GM12878 (cell line): ENCODE data around the gene DCAF12. TPM values are rescaled to one million over a fixed set of nuclear protein-coding genes. Genes with fewer than 3 reads are reported as not detected.

Source experiments
- BHLHE40 ChIP-seq, 2 experiments: fragments of 450-650 bp in 1 of 2; IDR thresholded peaks; 2 replicates each; pipeline ENCODE4 v1.6.1; 2011 to 2017; ENCODE audit warnings: low read depth in 2 of 2, borderline replicate concordance in 1 of 2, improper control_type of control experiment in 1 of 2, low read length in 1 of 2, mild to moderate bottlenecking in 1 of 2
- CREB1 ChIP-seq: IDR thresholded peaks from 2 replicates; pipeline ENCODE4 v1.6.1; 2012; ENCODE audit warnings: low read depth, mild to moderate bottlenecking, inconsistent platforms
- DPF2 ChIP-seq: fragments of 450-650 bp; IDR thresholded peaks from 2 replicates; pipeline ENCODE4 v1.6.1; 2017; ENCODE audit warnings: mild to moderate bottlenecking
- ETV6 ChIP-seq, 2 experiments: fragments of 450-650 bp in 1 of 2; IDR thresholded peaks in 1 of 2; conservative IDR thresholded peaks in 1 of 2; 2 replicates each; pipeline ENCODE4 v1.6.1; 2014; ENCODE audit warnings: antibody characterized with exemption in 1 of 2, borderline replicate concordance in 1 of 2, low read depth in 1 of 2, mild to moderate bottlenecking in 1 of 2, moderate library complexity in 1 of 2
- HCFC1 ChIP-seq: fragments of 150-350 bp; IDR thresholded peaks from 2 replicates; pipeline ENCODE4 v1.6.1; 2014; ENCODE audit warnings: low read length
- HDGF ChIP-seq: fragments of 450-650 bp; IDR thresholded peaks from 2 replicates; pipeline ENCODE4 v1.6.1; 2016; ENCODE audit warnings: antibody characterized with exemption
- HSF1 ChIP-seq: fragments of 150-350 bp; IDR thresholded peaks from 2 replicates; pipeline ENCODE4 v1.6.1; 2014; ENCODE audit warnings: mild to moderate bottlenecking, low read depth, low read length
- IRF4 ChIP-seq: IDR thresholded peaks from 2 replicates; pipeline ENCODE4 v1.6.1; 2011; ENCODE audit warnings: low read depth, low read length
- MLLT1 ChIP-seq: fragments of 450-650 bp; IDR thresholded peaks from 2 replicates; pipeline ENCODE4 v1.6.1; 2016; ENCODE audit warnings: mild to moderate bottlenecking
- MTA2 ChIP-seq: fragments of 450-650 bp; IDR thresholded peaks from 2 replicates; pipeline ENCODE4 v1.6.1; 2016; ENCODE audit warnings: low read depth, mild to moderate bottlenecking, moderate library complexity
- MYC ChIP-seq: IDR thresholded peaks from 2 replicates; pipeline ENCODE4 v1.6.1; 2011; ENCODE audit warnings: mild to moderate bottlenecking, low read length, moderate library complexity, inconsistent platforms; ENCODE audit not compliant: insufficient read depth, insufficient replicate concordance, insufficient read length, severe bottlenecking
- NFYB ChIP-seq: IDR thresholded peaks from 2 replicates; pipeline ENCODE4 v1.6.1; 2011; ENCODE audit warnings: low read depth, mild to moderate bottlenecking, low read length, improper control_type of control experiment, moderate library complexity; ENCODE audit not compliant: insufficient read depth
- NR2C2 ChIP-seq: IDR thresholded peaks from 2 replicates; pipeline ENCODE4 v1.6.1; 2011; ENCODE audit warnings: borderline replicate concordance, low read depth; ENCODE audit not compliant: control insufficient read depth, insufficient read length
- PML ChIP-seq: IDR thresholded peaks from 2 replicates; pipeline ENCODE4 v1.6.1; 2012; ENCODE audit warnings: low read length, inconsistent platforms
- POLR2AphosphoS2 ChIP-seq: IDR thresholded peaks from 2 replicates; pipeline ENCODE4 v1.6.1; 2011; ENCODE audit warnings: low read depth, mild to moderate bottlenecking, low read length, improper control_type of control experiment, moderate library complexity
- POLR2AphosphoS5 ChIP-seq: IDR thresholded peaks from 2 replicates; pipeline ENCODE4 v1.6.1; 2011; ENCODE audit warnings: mild to moderate bottlenecking, low read length, inconsistent platforms
- RBBP5 ChIP-seq: fragments of 200-600 bp; sonication (generic); conservative IDR thresholded peaks from 2 replicates; pipeline ENCODE4 v1.6.1; 2016
- RFX5 ChIP-seq: IDR thresholded peaks from 2 replicates; pipeline ENCODE4 v1.6.1; 2011; ENCODE audit warnings: low read depth, low read length, improper control_type of control experiment
- SREBF1 ChIP-seq: IDR thresholded peaks from 2 replicates; pipeline ENCODE4 v1.6.1; 2012; ENCODE audit warnings: mild to moderate bottlenecking, low read length
- ZNF274 ChIP-seq: IDR thresholded peaks from one replicate; pipeline ENCODE4 v1.8.0; 2011; ENCODE audit not compliant: insufficient read length, insufficient read depth
- polyA plus RNA-seq, 11 experiments: library from polyadenylated mRNA; depleted of rRNA in 4 of 11; unstranded in 6 of 11; stranded (reverse) in 5 of 11; fragments of >200 nt; fragmentation: Nextera tagmentation in 4 of 11; fragmentation: Illumina TruSeq in 1 of 11; extraction: Ambion mirVana in 4 of 11; extraction: Trizol in 1 of 11; gene quantifications; 1 replicate in 1 of 11; 2 replicates in 10 of 11; pipeline versions ENCODE4 v1.2.1 to v1.2.3, GENCODE V29; 2011 to 2016; ENCODE audit warnings: inconsistent platforms in 2 of 11, missing spikeins in 2 of 11, low read depth in 1 of 11
- total RNA-seq, 4 experiments: library from RNA; depleted of rRNA in 3 of 4; stranded (reverse); fragments of >200 nt in 3 of 4; fragmentation: Illumina TruSeq in 1 of 4; extraction: Trizol in 1 of 4; gene quantifications; 2 replicates each; pipeline versions ENCODE4 v1.2.1 to v1.2.3, GENCODE V29; 2013 to 2021
- TF ChIP-seq, protein P1 (sequence below): IDR thresholded peaks from 2 replicates; pipeline ENCODE4 v1.6.1; 2012; ENCODE audit warnings: mild to moderate bottlenecking, low read depth, low read length
- TF ChIP-seq, protein P2 (sequence below): IDR thresholded peaks from 2 replicates; pipeline ENCODE4 v1.6.1; 2011; ENCODE audit warnings: low read depth, mild to moderate bottlenecking, low read length, moderate library complexity, borderline replicate concordance; ENCODE audit errors: extremely low read depth

The DCAF12 gene
- total and polyA plus RNA-seq, 10 of the 15 experiments (the other 5 are each of a cell fraction or from before 2014, with no cell fraction given): 11.7 to 57.6 (median 34.6) TPM

GRCh38 chr9:34126207-34127034 is at the start of gene DCAF12 (continued):
- TF ChIP-seq HDGF: peak; percentile 74
- no peak for TF ChIP-seq RBBP5
- TF ChIP-seq ZNF274: no peak
- no peak for TF ChIP-seq IRF4
- TF ChIP-seq POLR2AphosphoS5: peak; percentile 81
- TF ChIP-seq NR2C2: no peak
- TF ChIP-seq CREB1: peak; percentile 74; the same call in 1 of the 2 replicates
- TF ChIP-seq BHLHE40 (IDR thresholded peaks at IDR 0.05; ENCODE audit: borderline replicate concordance in 1 of 2, low read depth in 2 of 2, low read length in 1 of 2): peak; percentile 23 to 40; a peak in 1 of 4 replicates
- TF ChIP-seq, protein P1, sequence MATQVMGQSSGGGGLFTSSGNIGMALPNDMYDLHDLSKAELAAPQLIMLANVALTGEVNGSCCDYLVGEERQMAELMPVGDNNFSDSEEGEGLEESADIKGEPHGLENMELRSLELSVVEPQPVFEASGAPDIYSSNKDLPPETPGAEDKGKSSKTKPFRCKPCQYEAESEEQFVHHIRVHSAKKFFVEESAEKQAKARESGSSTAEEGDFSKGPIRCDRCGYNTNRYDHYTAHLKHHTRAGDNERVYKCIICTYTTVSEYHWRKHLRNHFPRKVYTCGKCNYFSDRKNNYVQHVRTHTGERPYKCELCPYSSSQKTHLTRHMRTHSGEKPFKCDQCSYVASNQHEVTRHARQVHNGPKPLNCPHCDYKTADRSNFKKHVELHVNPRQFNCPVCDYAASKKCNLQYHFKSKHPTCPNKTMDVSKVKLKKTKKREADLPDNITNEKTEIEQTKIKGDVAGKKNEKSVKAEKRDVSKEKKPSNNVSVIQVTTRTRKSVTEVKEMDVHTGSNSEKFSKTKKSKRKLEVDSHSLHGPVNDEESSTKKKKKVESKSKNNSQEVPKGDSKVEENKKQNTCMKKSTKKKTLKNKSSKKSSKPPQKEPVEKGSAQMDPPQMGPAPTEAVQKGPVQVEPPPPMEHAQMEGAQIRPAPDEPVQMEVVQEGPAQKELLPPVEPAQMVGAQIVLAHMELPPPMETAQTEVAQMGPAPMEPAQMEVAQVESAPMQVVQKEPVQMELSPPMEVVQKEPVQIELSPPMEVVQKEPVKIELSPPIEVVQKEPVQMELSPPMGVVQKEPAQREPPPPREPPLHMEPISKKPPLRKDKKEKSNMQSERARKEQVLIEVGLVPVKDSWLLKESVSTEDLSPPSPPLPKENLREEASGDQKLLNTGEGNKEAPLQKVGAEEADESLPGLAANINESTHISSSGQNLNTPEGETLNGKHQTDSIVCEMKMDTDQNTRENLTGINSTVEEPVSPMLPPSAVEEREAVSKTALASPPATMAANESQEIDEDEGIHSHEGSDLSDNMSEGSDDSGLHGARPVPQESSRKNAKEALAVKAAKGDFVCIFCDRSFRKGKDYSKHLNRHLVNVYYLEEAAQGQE: no peak
- TF ChIP-seq NFYB: no peak
- no peak for TF ChIP-seq SREBF1
- TF ChIP-seq HCFC1: peak; percentile 60
- TF ChIP-seq PML: peak; percentile 45; the same call in 1 of the 2 replicates
- peak; percentile 81 to 96; a peak in 2 of 4 replicates for TF ChIP-seq ETV6 (conservative IDR thresholded peaks at IDR 0.05 in 1 of 2, IDR thresholded peaks at IDR 0.05 in 1 of 2; ENCODE audit: borderline replicate concordance in 1 of 2, low read depth in 1 of 2)
- TF ChIP-seq MTA2: no peak
- no peak for TF ChIP-seq RFX5
- TF ChIP-seq MYC: peak; percentile 50
- 0 out of 2 replicates have a peak, but pooled peaks have one; percentile 30 for TF ChIP-seq DPF2
- TF ChIP-seq, protein P2, sequence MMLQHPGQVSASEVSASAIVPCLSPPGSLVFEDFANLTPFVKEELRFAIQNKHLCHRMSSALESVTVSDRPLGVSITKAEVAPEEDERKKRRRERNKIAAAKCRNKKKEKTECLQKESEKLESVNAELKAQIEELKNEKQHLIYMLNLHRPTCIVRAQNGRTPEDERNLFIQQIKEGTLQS: no peak
- peak; percentile 61; the same call in 1 of the 2 replicates for TF ChIP-seq POLR2AphosphoS2
- peak; percentile 72 for TF ChIP-seq MLLT1
- no peak for TF ChIP-seq HSF1
